SK-N-SH (cell line): ENCODE measurements around the gene CCR3. TPM values are rescaled to one million over a fixed set of nuclear protein-coding genes. Genes with fewer than 3 reads are reported as not detected.

Experiments used
- CTCF ChIA-PET: fragments of 300-600, 350-600 bp; formaldehyde crosslinking; extraction: SDS; loops from one replicate; lab custom pipeline; 2021; lab: Yijun Ruan, JAX
- POLR2A ChIA-PET: fragments of 350-600 bp; sonication (Branson Sonifier 250); formaldehyde crosslinking; extraction: SDS; loops from one replicate; lab custom pipeline; 2020; ENCODE audit warnings: antibody characterized with exemption, inconsistent platforms; lab: Yijun Ruan, JAX
- DNase-seq: peaks from one replicate; pipeline ENCODE4 v3.0.0; 2012
- H2AFZ ChIP-seq: fragments of 200-600 bp; sonication (generic); 2 replicates; pipeline ENCODE4 v1.8.1; 2016; ENCODE audit warnings: antibody characterized with exemption, mild to moderate bottlenecking, low read depth
- H3F3A ChIP-seq: fragments of 200-600 bp; sonication (generic); replicated peaks from 2 replicates; pipeline ENCODE3; 2016; ENCODE audit warnings: antibody characterized with exemption, mild to moderate bottlenecking; ENCODE audit not compliant: insufficient read depth
- H3K27ac ChIP-seq, 2 experiments: fragments of 200-500 bp in 1 of 2; fragments of 200-600 bp in 1 of 2; sonication (Bioruptor generic) in 1 of 2; sonication (generic), shearing (Covaris generic) in 1 of 2; 2 replicates each; pipeline versions ENCODE4 v1.5.1 to v1.6.1; 2014 to 2016; ENCODE audit warnings: low read depth in 2 of 2, inconsistent platforms in 1 of 2, low read length in 1 of 2, mild to moderate bottlenecking in 1 of 2, mixed read lengths in 1 of 2
- H3K27me3 ChIP-seq: fragments of 200-600 bp; sonication (generic), shearing (Covaris generic); 2 replicates; pipeline ENCODE4 v1.6.1; 2016; ENCODE audit warnings: mixed run types; ENCODE audit not compliant: insufficient read depth
- H3K36me3 ChIP-seq, 2 experiments: fragments of 200-500 bp in 1 of 2; fragments of 200-600 bp in 1 of 2; sonication (Bioruptor generic) in 1 of 2; sonication (generic) in 1 of 2; replicated peaks in 1 of 2; 2 replicates each; pipeline versions ENCODE3 to v1.5.1; 2014 to 2016; ENCODE audit warnings: low read length in 1 of 2, mild to moderate bottlenecking in 1 of 2; ENCODE audit not compliant: insufficient read depth in 2 of 2, control insufficient read depth in 1 of 2
- H3K4me1 ChIP-seq, 2 experiments: fragments of 200-500 bp in 1 of 2; fragments of 200-600 bp in 1 of 2; sonication (Bioruptor generic) in 1 of 2; sonication (generic), shearing (Covaris generic) in 1 of 2; 2 replicates each; pipeline versions ENCODE4 v1.5.1 to v1.6.1; 2014 to 2016; ENCODE audit warnings: low read depth in 1 of 2, low read length in 1 of 2, mixed run types in 1 of 2; ENCODE audit not compliant: insufficient read depth in 2 of 2, control insufficient read depth in 1 of 2
- H3K4me2 ChIP-seq: fragments of 200-600 bp; sonication (generic), shearing (Covaris generic); 2 replicates; pipeline ENCODE4 v1.6.1; 2017; ENCODE audit warnings: mixed run types
- H3K4me3 ChIP-seq, 2 experiments: fragments of 200-500 bp in 1 of 2; fragments of 200-600 bp in 1 of 2; sonication (Bioruptor generic) in 1 of 2; sonication (generic), shearing (Covaris generic) in 1 of 2; 2 replicates each; pipeline versions ENCODE4 v1.5.1 to v1.8.1; 2014 to 2016; ENCODE audit warnings: low read depth in 2 of 2, inconsistent platforms in 1 of 2, low read length in 1 of 2, mild to moderate bottlenecking in 1 of 2, mixed read lengths in 1 of 2, moderate library complexity in 1 of 2
- H3K79me2 ChIP-seq: fragments of 200-600 bp; sonication (generic); 2 replicates; pipeline ENCODE4 v1.8.1; 2017; ENCODE audit warnings: mild to moderate bottlenecking; ENCODE audit not compliant: insufficient read depth
- H3K9ac ChIP-seq: fragments of 200-600 bp; sonication (generic); 2 replicates; pipeline ENCODE4 v1.6.1; 2017; ENCODE audit warnings: mixed run types
- H3K9me2 ChIP-seq: fragments of 200-600 bp; sonication (generic); 2 replicates; pipeline ENCODE4 v1.6.1; 2017; ENCODE audit warnings: mixed run types
- H3K9me3 ChIP-seq: fragments of 200-600 bp; sonication (generic); 2 replicates; pipeline ENCODE4 v1.6.1; 2017; ENCODE audit warnings: mixed run types, mild to moderate bottlenecking, moderate library complexity
- H4K20me1 ChIP-seq: fragments of 200-600 bp; sonication (generic); 2 replicates; pipeline ENCODE4 v1.6.1; 2017; ENCODE audit warnings: mild to moderate bottlenecking, mixed run types; ENCODE audit not compliant: insufficient read depth
- CHD2 ChIP-seq: fragments of 150-350 bp; IDR thresholded peaks from 2 replicates; pipeline ENCODE4 v1.6.1; 2018; ENCODE audit warnings: low read length; ENCODE audit not compliant: partially characterized antibody
- CTCF ChIP-seq: fragments of 200-600 bp; sonication (generic); IDR thresholded peaks from 2 replicates; pipeline ENCODE4 v1.6.1; 2017; ENCODE audit warnings: antibody characterized with exemption, mild to moderate bottlenecking, moderate library complexity
- FOSL2 ChIP-seq: IDR thresholded peaks from 2 replicates; pipeline ENCODE4 v1.4.0; 2012; ENCODE audit warnings: low read depth, mild to moderate bottlenecking, moderate library complexity, borderline replicate concordance
- GATA2 ChIP-seq: sonication (generic); formaldehyde crosslinking; IDR thresholded peaks from 2 replicates; pipeline ENCODE4 v1.5.0; 2020; ENCODE audit warnings: mild to moderate bottlenecking, missing genetic modification reagents
- JUND ChIP-seq: IDR thresholded peaks from 2 replicates; pipeline ENCODE4 v1.4.0; 2012
- MAX ChIP-seq: IDR thresholded peaks from 2 replicates; pipeline ENCODE4 v1.4.0; 2012; ENCODE audit warnings: low read depth
- MXI1 ChIP-seq: IDR thresholded peaks from 2 replicates; pipeline ENCODE4 v1.6.1; 2012; ENCODE audit warnings: mild to moderate bottlenecking, low read depth, low read length, improper control_type of control experiment
- RAD21 ChIP-seq: IDR thresholded peaks from 2 replicates; pipeline ENCODE4 v1.6.1; 2012; ENCODE audit warnings: mild to moderate bottlenecking, low read length
- REST ChIP-seq: IDR thresholded peaks from 2 replicates; pipeline ENCODE4 v1.6.1; 2012; ENCODE audit warnings: mild to moderate bottlenecking, low read depth, low read length, moderate library complexity
- SMC3 ChIP-seq: IDR thresholded peaks from 2 replicates; pipeline ENCODE4 v1.6.1; 2012; ENCODE audit warnings: low read depth, low read length, improper control_type of control experiment
- TCF12 ChIP-seq: IDR thresholded peaks from 2 replicates; pipeline ENCODE4 v1.4.0; 2012
- WGBS: methylation state at CpG from one replicate; pipeline ENCODE4 v1.1.6; 2017; ENCODE audit warnings: low lambda C conversion rate; 5-methylcytosine and 5-hydroxymethylcytosine counted together
- polyA plus RNA-seq, 3 experiments: library from polyadenylated mRNA; depleted of rRNA; stranded (reverse); fragments of >200 nt; gene quantifications; 2 replicates each; pipeline ENCODE4 v1.2.3, GENCODE V29; 2012

CCR3 gene
- polyA plus RNA-seq, 1 of the 3 experiments (the other 2 are of a cell fraction) = not detected

- Histone ChIP-seq H3K9ac (no peak overlapping the region), H3K27ac (no peak overlapping the region), H3F3A (no peaks in the 10 kb centered on the region), H3K36me3 (no peaks in the 10 kb centered on the region), H2AFZ (no peak overlapping the region), H3K4me2 (no peak overlapping the region), H3K27me3 (no peaks in the 10 kb centered on the region; the same call in 1 of the 2 replicates), H4K20me1 (no peaks in the 10 kb centered on the region), H3K9me3 (no peaks in the 10 kb centered on the region), H3K9me2 (no peaks in the 10 kb centered on the region), H3K4me1 (no peaks in the 10 kb centered on the region), H3K4me3 (no peak overlapping the region), H3K79me2 (no peaks in the 10 kb centered on the region)
- no peak for DNase-seq
- ChIA-PET CTCF (no interaction called here), POLR2A (no interaction called here)
- WGBS = 2% methylated on average over 6 of the region's 7 CpGs
- no peak for TF ChIP-seq CTCF
Measured at GRCh38 chr3:46222435-46223161, 19.7 kb upstream of the CCR3 start.

GRCh38 chr3:46228260-46229242, 13.7 kb upstream of the CCR3 start:
- ChIA-PET CTCF (interaction anchor here (0.6 kb wide), 2 partner anchors 103 to 374 kb away, joined by 3 to 4 read pairs; no protein-coding TSS in a partner anchor), POLR2A (no interaction called here)
- H3K9ac ChIP-seq = no peak overlapping the region
- H2AFZ ChIP-seq = no peak overlapping the region
- 2% methylated on average over 5 of the region's 5 CpGs for WGBS
- DNase-seq = no peak
- no peaks in the 10 kb centered on the region for H3F3A ChIP-seq
- no peaks in the 10 kb centered on the region for H3K79me2 ChIP-seq
- no peaks in the 10 kb centered on the region for H3K4me1 ChIP-seq
- no peak overlapping the region for H3K27ac ChIP-seq
- peaks cover 20% of the 10 kb centered on the region for H3K27me3 ChIP-seq
- no peak overlapping the region for H3K4me2 ChIP-seq
- H4K20me1 ChIP-seq = no peaks in the 10 kb centered on the region
- TF ChIP-seq RAD21 (no peak), TCF12 (no peak), SMC3 (no peak), GATA2 (no peak), CHD2 (no peak), MXI1 (no peak), FOSL2 (no peak), REST (no peak), MAX (no peak), JUND (no peak)
- no peaks in the 10 kb centered on the region for H3K9me3 ChIP-seq
- no peaks in the 10 kb centered on the region for H3K9me2 ChIP-seq
- H3K36me3 ChIP-seq = no peaks in the 10 kb centered on the region
- no peak overlapping the region for H3K4me3 ChIP-seq
